Measurements from ENCODE around the gene ADRA1B.
A peak's percentile ranks its signal among the peaks of the same experiment; 100 is the strongest.

GRCh38 chr5:159907689-159908590 is 8.3 kb upstream of the ADRA1B start:
- no peak for TF ChIP-seq FOXM1 (IDR thresholded peaks at IDR 0.05; ENCODE audit: borderline replicate concordance, low read depth)
- no peak for TF ChIP-seq NFIC (IDR thresholded peaks at IDR 0.05)
- TF ChIP-seq MAX (IDR thresholded peaks at IDR 0.05): peak; percentile 43
- no peak for TF ChIP-seq EP300 (IDR thresholded peaks at IDR 0.05; ENCODE audit: borderline replicate concordance)
- no peak for TF ChIP-seq REST (IDR thresholded peaks at IDR 0.05; ENCODE audit: low read depth)
- no peak for TF ChIP-seq CREB1 (IDR thresholded peaks at IDR 0.05; ENCODE audit: low read depth)
- no peak for TF ChIP-seq RAD21 (IDR thresholded peaks at IDR 0.05; ENCODE audit: low read depth)
- TF ChIP-seq TAF1 (IDR thresholded peaks at IDR 0.05; ENCODE audit: low read depth): no peak
- TF ChIP-seq YY1 (IDR thresholded peaks at IDR 0.05; ENCODE audit: low read depth): no peak
- no peak for TF ChIP-seq TCF12 (IDR thresholded peaks at IDR 0.05; ENCODE audit: low read depth)
- TF ChIP-seq TEAD4 (IDR thresholded peaks at IDR 0.05): no peak
